GM19395 (cell line): ENCODE measurements around the gene ALG9.
"Not testable (repeated sequence)": the region's sequence is repeated elsewhere in the genome, so short reads cannot be mapped to it uniquely, and the experiment has no call there.

Experiments
- ATAC-seq: cut with Tn5 transposase; IDR thresholded peaks from one replicate; pipeline ENCODE4 v1.9.1; 2021; ENCODE audit warnings: mild to moderate bottlenecking, moderate library complexity; ENCODE audit not compliant: unreplicated experiment

The ALG9 gene

DNA sequence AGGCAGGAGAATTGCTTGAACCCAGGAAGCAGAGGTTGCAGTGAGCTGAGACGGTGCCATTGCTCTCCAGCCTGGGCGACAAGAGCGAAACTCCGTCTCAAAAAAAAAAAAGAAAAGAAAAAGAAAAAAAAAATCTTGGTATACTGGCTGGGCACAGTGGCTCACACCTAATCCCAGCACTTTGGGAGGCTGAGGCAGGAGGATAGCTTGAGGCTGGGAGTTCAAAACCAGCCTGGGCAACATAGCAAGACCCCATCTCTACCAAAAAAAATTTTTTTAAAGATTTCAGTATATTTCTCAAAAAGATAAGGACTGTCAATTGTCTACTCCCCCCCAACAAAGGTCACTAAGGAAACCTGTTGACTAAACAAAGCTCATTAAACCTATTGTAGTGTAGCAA lies 13.7 kb upstream of the ALG9 start:
- not testable (repeated sequence) for ATAC-seq

DNA sequence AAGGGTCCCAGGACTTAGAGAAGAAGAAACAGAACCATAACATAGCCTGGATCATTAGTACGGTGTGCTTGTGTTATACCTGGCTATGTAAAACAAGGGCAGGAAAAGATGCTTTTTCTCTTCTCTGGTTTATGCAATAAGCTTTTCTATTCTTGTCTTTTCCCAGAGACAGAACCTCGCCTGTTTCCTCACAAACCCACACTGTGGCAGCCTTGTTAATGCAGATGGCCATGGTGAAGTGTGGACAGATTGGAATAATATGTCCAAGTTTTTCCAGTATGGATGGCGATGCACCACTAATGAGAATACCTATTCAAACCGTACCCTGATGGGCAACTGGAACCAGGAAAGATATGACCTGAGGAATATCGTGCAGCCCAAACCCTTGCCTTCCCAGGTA lies 10.8 kb upstream of the ALG9 start:
- ATAC-seq, result no peak

DNA sequence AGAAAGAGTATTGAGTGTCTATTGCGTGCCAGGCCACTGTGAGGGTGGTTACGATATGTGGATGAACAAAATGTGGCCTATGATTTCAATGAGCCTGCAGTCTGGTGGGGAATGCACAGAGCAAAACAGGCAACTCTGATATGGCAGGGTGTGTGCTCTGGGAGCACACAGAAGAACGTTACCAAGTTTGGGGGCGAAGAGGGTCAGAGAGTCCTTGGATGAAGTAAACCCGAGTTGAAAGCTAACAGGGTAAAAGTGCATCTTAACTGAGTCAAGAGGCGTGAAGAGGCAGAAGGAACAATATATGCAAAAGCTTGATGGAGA lies 8.2 kb upstream of the ALG9 start:
- no peak for ATAC-seq

DNA sequence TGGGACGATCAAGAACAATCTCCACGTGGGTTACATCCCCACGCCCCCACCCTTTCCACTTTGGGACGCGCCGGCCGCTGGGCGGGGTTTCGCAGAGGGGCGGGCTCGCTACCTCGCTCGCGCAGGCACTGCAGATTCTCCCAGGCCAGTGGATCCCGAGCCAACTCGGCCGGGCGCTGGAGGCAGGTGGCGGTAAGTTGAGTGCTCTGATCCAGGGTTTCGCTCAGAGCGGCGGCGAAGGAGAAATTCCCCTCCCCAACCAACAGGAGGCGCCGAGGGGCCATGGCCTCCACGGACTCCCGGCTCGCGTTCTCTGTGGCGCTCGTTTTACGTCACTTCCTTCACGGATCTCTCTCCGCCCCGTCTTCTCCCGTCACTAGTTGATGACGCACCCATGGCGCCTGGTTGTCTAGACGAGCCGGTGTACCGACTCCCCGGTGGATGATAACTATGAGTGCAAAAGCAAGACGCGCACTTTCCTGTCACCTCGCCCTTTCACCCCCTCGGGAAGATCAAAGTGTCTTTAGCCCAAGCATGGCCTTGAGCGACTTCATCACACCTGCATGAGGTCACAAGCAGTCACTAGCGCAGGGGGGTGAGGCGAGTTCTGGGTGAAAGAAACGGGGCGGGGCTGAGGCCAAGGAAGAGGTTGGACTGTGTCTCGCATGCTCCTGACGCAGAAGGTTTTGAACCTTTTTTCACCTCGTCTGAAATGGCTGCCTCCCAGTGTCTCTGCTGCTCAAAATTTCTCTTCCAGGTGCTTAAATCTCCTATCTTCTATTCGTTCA lies 7.7 kb upstream of the ALG9 start, which contains the start of the genes CFAP68 and FDXACB1:
Gene CFAP68 (plus strand): TSS at position 693 of the 788 bp plus-strand sequence. CDS start 20 bp downstream, at position 713.
Gene FDXACB1 (minus strand): TSS at position 317 of the 788 bp plus-strand sequence. CDS start 33 bp downstream, at position 284.
- peak; percentile 95 for ATAC-seq

DNA sequence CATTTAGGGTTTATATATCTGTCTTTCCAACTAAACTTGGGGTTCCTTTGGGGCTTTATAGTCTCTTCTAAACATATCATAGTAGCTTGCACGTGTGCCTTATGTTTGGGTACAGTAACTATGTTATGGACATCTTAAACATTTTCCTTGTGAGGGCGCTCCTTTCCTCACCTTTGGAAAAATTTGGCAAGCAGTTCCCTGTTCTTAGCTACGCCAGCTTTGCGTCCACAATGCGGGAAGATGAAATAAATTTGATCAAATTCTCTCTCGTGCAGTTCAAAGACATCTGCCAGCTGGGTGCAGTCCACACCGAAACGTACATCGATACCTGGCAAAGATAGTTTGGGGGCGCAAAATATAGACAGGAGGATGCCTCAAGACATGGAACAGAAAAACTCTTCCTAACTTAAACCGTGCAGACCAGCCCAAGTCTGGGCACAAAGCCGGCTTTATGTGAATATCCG lies 7.0 kb upstream of the ALG9 start:
- no peak for ATAC-seq

DNA sequence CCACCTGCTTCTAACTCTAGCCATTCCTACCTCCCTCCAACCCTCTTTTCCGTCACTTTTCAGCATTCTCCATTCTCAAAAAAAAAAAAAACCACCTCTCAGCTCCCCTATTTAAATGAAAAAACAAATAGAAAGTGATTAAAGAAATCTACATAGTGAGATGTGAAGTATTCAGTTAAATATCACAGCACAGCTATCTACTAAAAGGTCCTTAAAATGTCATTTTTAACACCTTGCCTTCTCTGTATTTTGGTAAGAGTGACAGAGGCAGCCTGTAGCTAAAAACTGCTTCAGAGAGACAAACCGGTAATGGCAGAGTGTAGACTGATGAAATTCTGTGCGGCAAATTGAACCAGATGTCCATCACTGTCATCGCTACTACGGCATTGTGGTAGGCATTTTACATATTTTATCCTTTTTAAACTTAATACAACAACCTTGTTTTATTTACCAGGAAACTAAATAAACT lies 346 bp upstream of the ALG9 start:
- no peak for ATAC-seq

DNA sequence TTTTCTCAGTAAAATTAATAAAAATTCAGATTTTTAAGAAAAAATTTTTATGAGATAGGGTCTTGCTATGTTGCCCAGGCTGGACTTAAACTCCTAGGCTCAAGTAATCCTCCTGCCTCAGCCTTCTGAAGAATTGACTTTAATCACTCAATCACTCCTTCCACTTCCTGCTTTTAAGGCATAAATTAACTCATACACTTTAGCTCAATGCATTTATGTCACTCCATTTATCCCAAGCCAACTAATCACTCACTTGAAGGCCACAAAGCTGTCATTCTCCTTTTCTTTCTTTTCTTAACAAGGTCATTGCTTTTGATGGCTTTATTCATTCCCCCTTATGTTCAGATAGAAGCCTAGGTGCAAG lies 877 bp downstream of the ALG9 start:
- ATAC-seq, result peak; percentile 26

DNA sequence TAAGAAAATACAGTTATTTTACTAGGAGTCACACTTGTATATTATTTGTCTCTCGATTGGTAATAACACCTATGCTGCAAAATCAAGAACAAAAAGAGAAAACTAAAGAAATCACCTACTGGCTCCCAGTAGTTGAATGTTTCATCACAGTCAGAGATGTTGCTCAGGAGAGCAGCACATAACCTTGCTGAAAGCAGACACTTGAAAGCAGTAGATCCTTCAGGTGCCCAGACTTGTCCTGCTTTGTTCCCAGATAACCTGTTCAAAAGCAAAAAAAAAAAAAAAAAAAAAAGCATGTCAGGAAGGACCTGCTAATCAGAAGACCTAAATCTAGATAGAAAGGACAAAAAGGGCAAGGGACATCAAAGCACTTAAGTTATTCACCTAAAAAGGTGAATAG lies 1.3 kb downstream of the ALG9 start:
- ATAC-seq, result no peak

DNA sequence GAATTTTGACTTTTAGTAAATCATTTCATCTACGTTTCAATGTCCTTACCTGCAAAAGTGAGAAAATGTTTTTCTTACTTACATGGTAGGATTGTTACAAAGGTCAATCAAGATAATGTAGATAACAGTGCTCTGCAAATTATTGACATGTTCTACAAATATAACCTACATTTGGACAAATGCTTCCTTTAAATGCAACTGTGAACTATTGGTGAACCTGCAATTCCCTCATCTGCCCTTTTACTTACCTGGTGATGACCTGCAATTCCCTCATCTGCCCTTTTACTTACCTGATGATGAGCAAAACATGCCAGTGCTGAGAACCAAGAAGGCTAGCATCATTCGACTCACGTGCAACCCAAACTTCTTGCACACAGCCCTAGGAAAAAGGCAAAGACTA lies 11.1 kb downstream of the ALG9 start:
- no peak for ATAC-seq

DNA sequence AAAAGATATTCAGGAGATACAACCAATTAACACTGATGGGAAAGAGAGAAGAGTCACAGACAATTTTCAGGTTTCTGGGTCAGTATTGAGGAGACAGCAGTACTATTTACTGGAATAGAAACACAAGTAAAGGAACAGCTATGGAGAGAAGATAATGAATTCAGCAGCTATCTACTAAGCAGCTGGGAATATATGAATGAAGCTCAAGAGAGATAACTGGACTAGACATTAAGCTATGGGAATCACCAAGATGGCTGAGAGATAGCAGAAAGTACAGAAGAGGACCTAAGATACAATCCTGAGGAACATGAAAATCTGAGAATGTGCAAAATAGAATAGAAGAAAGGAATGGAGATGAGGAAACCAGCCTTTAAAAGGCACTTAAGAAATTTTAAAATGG lies 15.9 kb downstream of the ALG9 start:
- ATAC-seq, result no peak

DNA sequence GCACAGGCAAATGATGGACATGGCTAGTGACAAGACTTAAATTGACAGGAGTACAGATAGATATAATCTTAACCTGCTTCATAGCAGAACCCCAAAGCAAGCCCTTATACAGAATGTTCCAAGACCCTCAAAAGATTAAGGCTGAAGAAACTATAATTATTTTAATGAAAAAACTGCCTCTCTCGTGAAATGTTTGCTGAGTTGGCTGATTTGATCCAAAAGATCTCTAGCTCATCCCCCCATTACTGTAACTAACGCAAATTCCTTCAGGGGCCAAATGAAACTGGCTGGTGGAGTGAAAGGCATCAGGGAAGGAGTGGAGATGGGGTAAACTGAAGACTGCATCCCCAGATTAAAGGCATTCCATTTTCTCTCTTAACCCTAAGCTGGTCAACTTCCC lies 19.3 kb downstream of the ALG9 start:
- no peak for ATAC-seq

DNA sequence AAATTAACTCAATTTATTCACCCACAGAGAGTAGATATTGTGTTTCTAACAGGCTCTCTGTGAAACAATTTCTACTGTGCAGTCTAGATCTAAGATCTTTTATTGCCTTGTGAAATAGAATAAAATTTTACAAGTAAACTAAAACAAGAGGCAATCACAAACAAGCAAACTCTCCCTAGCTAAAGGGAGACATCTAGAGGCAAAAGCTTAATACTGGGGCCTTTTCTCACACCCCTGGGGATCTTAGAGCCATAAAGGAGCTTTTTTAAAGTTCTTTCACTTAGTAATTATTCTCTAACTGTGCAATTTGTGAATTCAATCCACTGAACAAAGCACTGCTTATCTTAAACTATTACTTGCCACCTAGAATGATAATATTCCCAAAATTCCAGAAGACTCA lies 19.7 kb downstream of the ALG9 start:
- no peak for ATAC-seq

DNA sequence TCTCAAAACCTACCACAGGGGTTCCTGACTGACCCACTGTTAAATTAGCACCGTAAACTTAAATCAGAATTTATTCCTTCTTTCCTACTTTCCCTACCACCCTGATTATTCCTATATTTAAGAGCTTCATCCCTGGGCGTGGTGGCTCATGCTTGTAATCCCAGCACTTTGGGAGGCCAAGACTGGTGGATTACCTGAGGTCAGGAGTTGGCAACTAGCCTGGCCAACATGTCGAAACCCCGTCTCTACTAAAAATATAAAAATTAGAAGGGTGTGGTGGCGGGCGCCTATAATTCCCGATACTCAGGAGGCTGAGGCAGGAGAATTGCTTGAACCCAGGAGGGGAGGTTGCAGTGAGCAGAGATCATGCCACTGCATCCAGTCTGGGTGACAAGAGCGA lies 20.3 kb downstream of the ALG9 start:
- ATAC-seq, result no peak

DNA sequence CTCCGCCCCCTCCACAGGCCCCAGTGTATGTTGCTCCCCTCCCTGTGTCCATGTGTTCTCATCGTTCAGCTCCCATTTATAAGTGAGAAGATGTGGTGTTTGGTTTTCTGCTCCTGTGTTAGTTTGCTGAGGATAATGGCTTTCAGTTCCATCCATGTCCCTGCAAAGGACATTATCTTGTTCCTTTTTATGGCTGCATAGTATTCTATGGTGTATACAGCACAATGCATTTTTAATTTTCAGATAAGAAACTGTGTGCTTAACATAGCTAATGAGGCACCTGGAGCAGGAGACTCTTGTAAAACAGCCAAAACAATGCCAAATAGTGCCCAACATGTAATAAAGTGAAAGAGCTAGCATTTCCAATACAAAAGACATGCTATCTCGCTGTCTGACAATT lies 21.8 kb downstream of the ALG9 start:
- ATAC-seq, result no peak

DNA sequence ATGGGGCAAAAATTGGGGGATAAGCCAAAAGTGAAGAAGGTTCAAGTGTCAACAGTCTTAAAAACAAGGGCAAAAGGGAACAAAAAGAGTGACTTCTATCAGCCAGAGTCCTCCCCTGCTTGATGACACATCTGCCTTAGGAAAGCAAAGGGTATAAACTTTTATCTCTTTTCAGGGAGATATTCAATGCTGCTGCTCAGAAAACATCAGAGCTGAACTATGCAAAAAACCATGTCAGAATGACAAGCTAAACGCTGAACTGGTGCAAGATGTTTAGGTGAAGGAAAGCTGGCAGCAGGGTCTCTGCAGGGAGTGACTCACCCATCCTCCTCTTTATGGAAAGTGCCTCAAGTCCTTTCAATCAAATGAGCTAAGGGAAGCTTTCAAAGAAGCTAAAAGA lies 24.7 kb downstream of the ALG9 start:
- no peak for ATAC-seq

DNA sequence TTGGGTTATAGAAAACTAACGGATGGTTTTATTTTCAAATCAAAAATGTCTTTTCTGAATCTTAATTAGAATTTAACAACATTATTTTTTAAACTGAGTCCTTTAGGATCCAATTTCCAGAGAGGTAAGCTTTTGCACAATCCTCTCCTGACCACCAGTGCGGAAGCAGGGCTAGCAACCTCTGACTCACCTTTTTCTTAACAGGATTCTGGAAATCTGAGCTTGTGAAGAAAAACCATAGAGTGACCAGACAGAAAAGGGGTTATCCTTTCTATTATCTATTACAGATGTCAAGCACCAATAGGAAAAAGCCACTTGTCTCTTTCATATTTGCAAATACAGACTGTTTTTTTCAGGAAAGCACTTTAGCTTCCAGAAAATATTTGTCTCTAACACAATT lies 25.3 kb downstream of the ALG9 start:
- ATAC-seq, result no peak

DNA sequence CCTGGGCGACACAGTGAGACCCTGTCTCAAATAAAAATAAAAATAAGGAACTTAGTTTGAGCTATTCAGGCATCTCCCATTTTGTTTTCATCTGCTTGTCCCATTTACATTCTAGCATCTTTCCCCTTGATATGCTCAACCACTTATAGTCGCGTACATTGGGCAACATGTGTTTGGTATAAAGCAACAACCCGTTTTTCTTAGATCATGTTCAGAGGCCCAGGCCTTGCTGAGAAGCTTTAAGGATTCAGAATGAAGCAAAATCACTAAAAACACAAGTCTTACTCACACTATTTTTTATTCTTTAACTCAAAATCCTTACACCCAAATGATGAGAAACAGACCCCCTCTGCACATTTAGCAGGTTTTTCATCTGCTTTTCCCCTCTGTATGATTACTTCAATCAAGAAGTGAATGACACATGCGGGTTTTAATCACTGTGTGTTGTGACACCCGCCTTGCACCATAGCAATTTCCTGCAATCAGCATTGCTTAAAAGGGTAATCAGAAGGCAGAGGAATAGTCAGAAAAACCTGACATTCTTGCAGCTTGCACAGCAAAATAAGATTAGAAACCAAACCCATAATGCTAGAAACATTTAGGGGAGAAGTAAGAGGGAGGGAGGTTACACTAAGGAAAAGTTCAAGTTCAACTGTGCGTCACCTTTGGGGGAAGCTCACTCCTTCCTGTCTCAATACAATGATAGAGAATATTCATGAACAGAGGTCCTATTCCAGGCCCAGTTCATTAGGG lies 25.9 kb downstream of the ALG9 start:
- ATAC-seq, result no peak

DNA sequence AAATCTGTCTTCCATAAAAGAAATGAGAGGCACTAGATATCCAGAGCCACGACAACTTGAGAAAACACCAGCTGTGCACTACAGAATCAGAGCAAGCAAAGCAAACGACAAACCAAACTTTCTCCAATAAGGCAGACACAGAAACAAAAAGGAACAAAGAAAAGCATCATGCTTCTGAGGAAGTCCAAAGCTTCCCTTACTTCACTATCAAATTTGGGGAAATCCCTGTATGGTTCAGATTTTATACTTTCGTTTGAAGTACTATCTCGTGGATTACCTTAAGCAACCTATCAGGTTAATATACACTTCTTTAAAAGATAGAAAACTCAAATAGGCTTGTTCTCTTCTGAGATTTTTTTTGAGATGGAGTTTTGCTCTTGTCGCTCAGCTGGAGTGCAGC lies 27.7 kb downstream of the ALG9 start:
- no peak for ATAC-seq

DNA sequence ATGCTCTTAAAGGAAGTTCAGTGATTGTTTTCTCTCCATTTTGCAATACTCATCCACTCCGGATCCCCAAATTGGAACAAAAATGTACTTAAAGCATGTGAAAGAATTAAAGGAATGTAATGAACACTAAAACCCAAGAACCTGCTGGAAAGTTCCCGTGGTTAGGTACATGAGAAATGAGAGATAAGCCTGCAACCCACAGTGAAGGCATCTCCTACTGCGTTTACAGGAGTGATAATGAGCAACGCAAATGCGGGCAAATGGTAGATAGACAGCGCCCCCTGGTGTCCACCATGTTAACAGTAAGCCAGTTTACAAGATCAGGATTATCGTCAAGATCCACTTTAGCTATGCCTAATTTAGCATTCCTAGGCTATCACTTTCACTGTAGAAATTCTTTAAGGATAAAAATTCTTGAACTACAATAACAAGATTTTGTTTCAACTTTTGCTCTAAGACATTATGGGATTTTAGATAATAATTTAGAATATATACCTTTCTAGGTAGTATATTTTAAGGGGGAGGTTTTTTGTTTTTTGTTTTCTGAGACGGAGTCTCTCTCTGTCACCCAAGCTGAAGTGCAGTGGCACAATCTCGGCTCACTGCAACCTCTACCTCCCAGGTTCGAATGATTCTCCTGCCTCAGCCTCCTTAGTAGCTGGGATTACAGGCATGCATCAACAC lies 29.9 kb downstream of the ALG9 start:
- peak; percentile 71 for ATAC-seq

DNA sequence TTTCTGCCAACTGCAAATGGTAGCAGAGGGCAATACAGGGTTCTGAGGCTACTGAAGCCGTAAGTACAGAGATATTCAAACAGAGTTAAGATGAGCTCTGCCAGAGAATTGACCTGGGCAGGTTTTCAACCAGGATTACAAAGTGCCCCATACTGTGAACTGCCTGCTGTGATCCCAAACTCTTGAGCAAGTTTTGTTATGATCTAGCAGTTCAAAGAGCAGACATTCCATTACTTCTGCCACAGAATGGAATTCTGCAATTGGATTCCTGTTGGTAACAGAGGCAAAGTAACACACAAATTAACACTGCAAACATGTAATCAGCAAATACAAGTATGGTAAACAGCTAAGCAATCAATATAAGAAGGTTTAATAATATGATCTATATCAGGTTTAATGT lies 31.2 kb downstream of the ALG9 start:
- ATAC-seq, result no peak

DNA sequence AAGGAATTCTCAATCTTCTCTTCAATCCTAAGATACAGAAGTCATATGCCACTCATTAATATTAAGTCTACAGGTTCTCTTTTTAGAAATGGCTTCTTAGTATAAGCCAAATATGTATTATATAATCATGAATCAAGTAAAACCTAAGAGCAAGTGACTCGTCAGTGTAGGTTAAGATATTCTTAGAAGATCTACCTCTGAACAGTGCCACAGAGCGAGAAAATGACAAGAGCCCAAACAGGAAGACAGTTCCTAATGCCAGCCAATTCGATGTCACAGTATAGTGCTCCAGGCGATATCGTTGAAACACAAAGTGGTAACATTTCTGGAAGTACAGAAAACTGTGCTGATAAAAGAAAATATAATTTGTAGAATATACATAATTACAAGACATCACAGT lies 33.3 kb downstream of the ALG9 start:
- no peak for ATAC-seq
